NB4 (cell line): ENCODE results near the gene GPR148.

Experiments
- DNase-seq: peaks from one replicate; pipeline ENCODE4 v3.0.0; 2010; ENCODE audit warnings: low read depth
- H3K4me3 ChIP-seq: one replicate; pipeline ENCODE4 v1.5.1; 2011; ENCODE audit warnings: mild to moderate bottlenecking, low read depth, low read length, moderate library complexity
- CTCF ChIP-seq: IDR thresholded peaks from one replicate; pipeline ENCODE4 v1.5.1; 2012; ENCODE audit warnings: low read depth, low read length
- MAX ChIP-seq: IDR thresholded peaks from 2 replicates; pipeline ENCODE4 v1.6.1; 2011; ENCODE audit warnings: low read depth, low read length
- MYC ChIP-seq: IDR thresholded peaks from 2 replicates; pipeline ENCODE4 v1.6.1; 2011; ENCODE audit warnings: low read depth, low read length
- POLR2A ChIP-seq: IDR thresholded peaks from 2 replicates; pipeline ENCODE4 v1.6.1; 2011; ENCODE audit warnings: mild to moderate bottlenecking; ENCODE audit not compliant: insufficient read length; ENCODE audit errors: extremely low read depth

GPR148 gene

GRCh38 chr2:130769343-130769907 is 40.6 kb downstream of the GPR148 start:
- no peak for TF ChIP-seq MYC
- TF ChIP-seq CTCF: no peak
- TF ChIP-seq MAX: no peak
- no peak for TF ChIP-seq POLR2A

GRCh38 chr2:130776550-130776949 is 47.7 kb downstream of the GPR148 start:
- TF ChIP-seq MAX: no peak
- no peak for TF ChIP-seq POLR2A
- no peak for TF ChIP-seq MYC
- no peak for TF ChIP-seq CTCF
- DNase-seq: no peak
- no peak overlapping the region for H3K4me3 ChIP-seq

More at GRCh38 chr2:130769343-130769907, 40.6 kb downstream of the GPR148 start:
- H3K4me3 ChIP-seq: no peak overlapping the region
- DNase-seq: no peak

GRCh38 chr2:130778781-130779180 is 49.9 kb downstream of the GPR148 start:
- TF ChIP-seq MYC (no peak), POLR2A (no peak), CTCF (no peak), MAX (no peak)
- no peak for DNase-seq
- no peak overlapping the region for H3K4me3 ChIP-seq
